Natural killer cell (primary cell): ENCODE results near the gene URM1. TPM values are rescaled to one million over a fixed set of nuclear protein-coding genes. Genes with fewer than 3 reads are reported as not detected.

ENCODE experiments used
- ATAC-seq, 3 donors: fragments of 150-1000 bp in 2 of 3; fragments of 200-7000 bp in 1 of 3; cut with Tn5 transposase; 1 replicate in 1 of 3; 2 replicates in 2 of 3; pipeline ENCODE4 v1.10.0; 2021; ENCODE audit warnings: mild to moderate bottlenecking in 2 of 3, moderate library complexity in 2 of 3
- DNase-seq, 2 donors: peaks; one replicate each; pipeline versions ENCODE4 v3.0.0 to v3.0.0-alpha.2; 2013 to 2021; ENCODE audit warnings: mixed read lengths in 1 of 2
- H3K27ac ChIP-seq: one replicate; pipeline ENCODE4 v1.5.1; 2013; ENCODE audit warnings: mild to moderate bottlenecking, low read length
- H3K27me3 ChIP-seq: one replicate; pipeline ENCODE4 v1.6.1; 2013; ENCODE audit warnings: low read length; ENCODE audit not compliant: control insufficient read depth, insufficient read depth
- H3K36me3 ChIP-seq: one replicate; pipeline ENCODE4 v1.6.1; 2013; ENCODE audit warnings: low read length; ENCODE audit not compliant: control insufficient read depth, insufficient read depth
- H3K4me1 ChIP-seq: one replicate; pipeline ENCODE4 v1.6.1; 2013; ENCODE audit warnings: low read length; ENCODE audit not compliant: control insufficient read depth, insufficient read depth
- H3K4me3 ChIP-seq: one replicate; pipeline ENCODE4 v1.5.1; 2013; ENCODE audit warnings: low read length
- H3K9me3 ChIP-seq: one replicate; pipeline ENCODE4 v1.6.1; 2013; ENCODE audit warnings: low read length; ENCODE audit not compliant: control insufficient read depth, insufficient read depth
- H3K27ac Mint-ChIP-seq, 2 donors: one replicate each; pipeline ENCODE4 v1.8.0; 2022; ENCODE audit warnings: mild to moderate bottlenecking in 2 of 2, mixed read lengths in 2 of 2, moderate library complexity in 1 of 2
- H3K27me3 Mint-ChIP-seq, 2 donors: one replicate each; pipeline ENCODE4 v1.8.0; 2022; ENCODE audit warnings: low read depth in 2 of 2, mixed read lengths in 2 of 2
- H3K36me3 Mint-ChIP-seq: one replicate; pipeline ENCODE4 v1.8.0; 2022; ENCODE audit warnings: mixed read lengths
- H3K4me1 Mint-ChIP-seq, 2 donors: one replicate each; pipeline ENCODE4 v1.8.0; 2022; ENCODE audit warnings: mixed read lengths in 2 of 2
- H3K4me3 Mint-ChIP-seq: one replicate; pipeline ENCODE4 v1.8.0; 2022; ENCODE audit warnings: mild to moderate bottlenecking, moderate library complexity, mixed read lengths
- H3K9me3 Mint-ChIP-seq, 2 donors: one replicate each; pipeline ENCODE4 v1.8.0; 2022; ENCODE audit warnings: mixed read lengths in 2 of 2
- WGBS: methylation state at CpG from one replicate; pipeline ENCODE4 v1.1.7; 2013; ENCODE audit warnings: missing lambda C conversion rate; ENCODE audit not compliant: insufficient coverage; 5-methylcytosine and 5-hydroxymethylcytosine counted together
- intact Hi-C: fragments of 100-400 bp; cut with micrococcal nuclease; formaldehyde crosslinking; loops from one replicate; pipeline ENCODE4 v1.14.2; 2022
- total RNA-seq, 4 donors: library from RNA; stranded (reverse); fragments of 120-200 nt in 1 of 4; gene quantifications; one replicate each; pipeline versions ENCODE4 v1.2.3 to v1.2.4, GENCODE V29; 2013 to 2022
- TF ChIP-seq, protein P1 (sequence below): fragments of 200-600 bp; IDR thresholded peaks from one replicate; pipeline ENCODE4 v1.8.0; 2022; ENCODE audit warnings: antibody characterized with exemption

The URM1 gene
- total RNA-seq, 3 donors from 2014 or later (not counting 1 experiment from before 2014, with no cell fraction given): 39.4 to 47.8 (median 46.7) TPM

DNA sequence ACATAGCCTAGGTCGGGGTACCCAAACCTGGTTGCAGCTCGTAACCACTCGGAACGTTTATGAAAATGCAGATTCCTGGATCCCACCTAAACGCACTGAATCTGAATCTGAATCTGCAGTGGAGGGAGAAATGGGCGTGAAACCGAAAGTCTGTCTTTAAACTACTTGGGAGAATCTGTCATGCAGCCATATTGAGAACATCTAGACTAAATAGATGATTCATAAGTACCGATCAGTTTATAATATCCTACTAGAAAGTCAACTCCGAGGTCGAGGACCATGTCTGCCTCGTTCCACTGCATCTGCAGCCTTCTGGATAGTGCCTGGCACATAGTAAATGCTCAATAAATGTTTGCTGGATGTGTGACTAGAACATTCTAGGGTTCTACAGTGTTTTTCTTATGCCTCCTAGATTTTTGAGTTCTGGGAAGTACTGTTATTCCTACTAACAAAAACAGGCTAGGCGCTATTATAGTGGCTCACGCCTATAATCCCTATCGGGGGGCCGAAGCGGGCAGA, 47.9 kb upstream of the URM1 start:
- ATAC-seq (no peak), DNase-seq (no peak)
- H3K27ac Mint-ChIP-seq: peak overlapping the region; percentile 94 to 95
- intact Hi-C loops: loop anchor here (5.0 to 10.0 kb wide), 2 partner anchors 46 to 128 kb away; partner anchors contain the start of genes CIZ1, GOLGA2 and SWI5
- H3K27me3 ChIP-seq: no peaks in the 10 kb centered on the region
- TF ChIP-seq, protein P1, sequence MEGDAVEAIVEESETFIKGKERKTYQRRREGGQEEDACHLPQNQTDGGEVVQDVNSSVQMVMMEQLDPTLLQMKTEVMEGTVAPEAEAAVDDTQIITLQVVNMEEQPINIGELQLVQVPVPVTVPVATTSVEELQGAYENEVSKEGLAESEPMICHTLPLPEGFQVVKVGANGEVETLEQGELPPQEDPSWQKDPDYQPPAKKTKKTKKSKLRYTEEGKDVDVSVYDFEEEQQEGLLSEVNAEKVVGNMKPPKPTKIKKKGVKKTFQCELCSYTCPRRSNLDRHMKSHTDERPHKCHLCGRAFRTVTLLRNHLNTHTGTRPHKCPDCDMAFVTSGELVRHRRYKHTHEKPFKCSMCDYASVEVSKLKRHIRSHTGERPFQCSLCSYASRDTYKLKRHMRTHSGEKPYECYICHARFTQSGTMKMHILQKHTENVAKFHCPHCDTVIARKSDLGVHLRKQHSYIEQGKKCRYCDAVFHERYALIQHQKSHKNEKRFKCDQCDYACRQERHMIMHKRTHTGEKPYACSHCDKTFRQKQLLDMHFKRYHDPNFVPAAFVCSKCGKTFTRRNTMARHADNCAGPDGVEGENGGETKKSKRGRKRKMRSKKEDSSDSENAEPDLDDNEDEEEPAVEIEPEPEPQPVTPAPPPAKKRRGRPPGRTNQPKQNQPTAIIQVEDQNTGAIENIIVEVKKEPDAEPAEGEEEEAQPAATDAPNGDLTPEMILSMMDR: no peak
- no peaks in the 10 kb centered on the region for H3K9me3 ChIP-seq
- H3K27me3 Mint-ChIP-seq: no peaks in the 10 kb centered on the region
- peak overlapping the region; percentile 95 for H3K4me3 ChIP-seq
- H3K36me3 ChIP-seq: peaks cover 13% of the 10 kb centered on the region
- H3K4me3 Mint-ChIP-seq: peak overlapping the region; percentile 95
- peaks cover 28% of the 10 kb centered on the region for H3K4me1 ChIP-seq
- no peaks in the 10 kb centered on the region for H3K36me3 Mint-ChIP-seq
- peaks cover 19 to 24% of the 10 kb centered on the region in 2 donors for H3K4me1 Mint-ChIP-seq
- peak overlapping the region; percentile 92 for H3K27ac ChIP-seq
- H3K9me3 Mint-ChIP-seq: no peaks in the 10 kb centered on the region
- WGBS: 26% methylated on average over 15 of the region's 16 CpGs

DNA sequence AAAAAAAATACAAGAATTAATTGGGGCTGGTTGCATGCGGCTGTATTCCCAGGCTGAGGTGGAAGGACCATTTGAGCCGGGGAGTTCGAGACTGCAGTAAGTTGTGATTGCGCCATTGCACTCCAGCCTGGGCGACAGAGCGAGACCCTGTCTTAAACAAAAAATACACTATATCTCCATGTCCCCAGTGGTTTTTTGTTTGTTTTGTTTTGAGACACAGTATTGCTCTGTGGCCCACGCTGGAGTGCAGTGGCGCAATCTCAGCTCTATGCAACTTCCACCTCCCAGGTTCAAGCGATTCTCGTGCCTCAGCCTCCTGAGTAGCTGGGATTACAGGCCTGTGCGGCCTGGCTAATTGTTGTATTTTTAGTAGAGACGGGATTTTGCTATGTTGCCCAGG, 47.4 kb upstream of the URM1 start:
- no peaks in the 10 kb centered on the region for H3K36me3 Mint-ChIP-seq
- Histone ChIP-seq H3K27ac (no peak overlapping the region), H3K36me3 (peaks cover 13% of the 10 kb centered on the region), H3K27me3 (no peaks in the 10 kb centered on the region), H3K4me1 (peaks cover 28% of the 10 kb centered on the region), H3K9me3 (no peaks in the 10 kb centered on the region), H3K4me3 (no peak overlapping the region)
- peak overlapping the region; percentile 94 to 95 for H3K27ac Mint-ChIP-seq
- WGBS: 92% methylated on average over 11 of the region's 12 CpGs
- no peak for ATAC-seq
- H3K27me3 Mint-ChIP-seq: no peaks in the 10 kb centered on the region
- no peaks in the 10 kb centered on the region for H3K9me3 Mint-ChIP-seq
- intact Hi-C loops: loop anchor here (5.0 to 10.0 kb wide), 2 partner anchors 46 to 129 kb away; partner anchors contain the start of genes CIZ1, GOLGA2 and SWI5
- H3K4me3 Mint-ChIP-seq: peak overlapping the region; percentile 95
- peaks cover 19 to 24% of the 10 kb centered on the region in 2 donors for H3K4me1 Mint-ChIP-seq
- TF ChIP-seq, protein P1: no peak
- no peak for DNase-seq

DNA sequence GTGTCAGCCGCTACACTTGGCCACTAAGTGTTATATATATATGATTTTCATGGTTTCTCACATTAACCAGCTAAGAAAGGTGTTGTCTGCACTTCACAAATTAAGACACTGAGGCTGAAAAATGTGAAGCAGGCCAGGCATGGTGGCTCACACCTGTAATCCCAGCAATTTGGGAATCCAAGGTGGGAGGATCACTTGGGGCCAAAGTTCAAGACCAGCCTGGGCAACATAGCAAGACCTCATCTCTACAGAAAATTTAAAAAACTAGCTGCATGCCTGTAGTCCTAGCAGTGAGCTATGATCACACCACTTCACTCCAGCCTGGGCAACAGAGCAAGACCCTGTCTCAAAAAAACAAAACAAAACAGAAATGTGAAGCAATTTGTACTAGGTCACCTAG, 46.8 kb upstream of the URM1 start:
- Mint-ChIP-seq H3K9me3 (no peaks in the 10 kb centered on the region), H3K4me3 (peak overlapping the region; percentile 35), H3K27ac (no peak overlapping the region), H3K4me1 (peaks cover 19 to 24% of the 10 kb centered on the region in 2 donors), H3K36me3 (no peaks in the 10 kb centered on the region), H3K27me3 (no peaks in the 10 kb centered on the region)
- ATAC-seq (no peak), DNase-seq (no peak)
- Histone ChIP-seq H3K4me3 (no peak overlapping the region), H3K27ac (no peak overlapping the region), H3K4me1 (peaks cover 28% of the 10 kb centered on the region), H3K27me3 (no peaks in the 10 kb centered on the region), H3K9me3 (no peaks in the 10 kb centered on the region), H3K36me3 (peaks cover 13% of the 10 kb centered on the region)
- TF ChIP-seq, protein P1: no peak
- intact Hi-C loops: loop anchor here (5.0 to 10.0 kb wide), 2 partner anchors 47 to 130 kb away; partner anchors contain the start of genes CIZ1, GOLGA2 and SWI5
- no CpG with 5 or more reads among the region's 1 CpG for WGBS
